ENCODE data around the gene TYROBP. TPM values are rescaled to one million over a fixed set of nuclear protein-coding genes. Genes with fewer than 3 reads are reported as not detected.

TYROBP gene
- total RNA-seq, 1 experiment from 2014 or later, result not detected

DNA sequence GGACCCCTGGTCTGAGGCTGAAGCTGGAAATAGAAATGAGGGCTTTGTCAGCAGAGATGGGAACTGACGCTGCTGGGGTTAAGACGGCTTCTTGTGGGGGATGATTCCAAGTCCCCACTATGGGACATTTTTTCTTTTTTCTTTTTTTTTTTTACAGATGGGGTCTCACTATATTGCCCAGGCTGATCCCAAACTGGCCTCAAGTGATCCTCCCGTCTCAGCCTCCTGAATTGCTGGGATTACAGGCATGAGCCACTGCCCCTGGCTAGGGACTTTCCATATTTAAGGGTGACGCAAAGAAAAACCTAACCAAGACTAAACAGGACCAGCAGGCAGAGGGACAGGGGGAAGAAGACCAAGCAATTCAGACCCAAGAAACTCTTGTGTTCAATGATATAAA is 38.1 kb upstream of the TYROBP start:
- ATAC-seq, result no peak
- POLR2A ChIA-PET, result interaction anchor here (0.6 kb wide), 1 partner anchor 14 kb away, joined by 7 read pairs; no protein-coding TSS in a partner anchor
- in situ Hi-C loops (cut with HindIII; ENCODE audit: low pct_unique_long_range_greater_than_20kb, low sequenced_read_pairs), result no loop called here

DNA sequence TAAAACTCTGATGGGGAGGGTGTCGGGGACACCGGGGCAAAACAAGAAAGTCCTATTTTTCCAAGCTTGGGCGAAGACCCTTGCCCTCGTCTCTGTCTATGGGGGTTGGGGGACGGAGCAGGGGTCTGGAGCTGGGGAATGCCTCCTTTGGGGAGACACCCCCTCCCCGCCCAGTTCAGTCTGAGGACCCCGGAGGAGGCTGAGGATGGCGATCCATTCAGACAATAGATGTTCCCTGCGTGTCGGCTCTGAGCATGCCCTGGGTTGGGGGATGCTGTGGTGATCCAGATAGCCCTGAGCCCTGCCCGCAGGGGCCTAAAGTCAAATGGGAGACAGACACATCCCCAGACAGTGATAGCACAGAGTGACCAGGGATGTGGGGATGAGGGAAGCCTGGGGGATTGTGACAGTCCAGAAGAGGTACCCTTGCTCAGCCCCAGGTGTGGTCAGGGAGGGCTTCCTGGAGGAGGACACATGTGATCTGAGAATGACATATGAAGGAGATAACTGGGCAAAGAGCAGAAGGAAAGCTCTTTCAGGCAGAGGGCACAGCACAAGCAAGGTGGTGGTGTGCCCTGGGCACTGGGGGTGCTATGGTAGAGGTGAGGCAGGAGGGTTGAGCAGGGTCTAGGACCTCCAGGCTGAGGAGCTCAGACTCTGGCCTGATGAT is 37.2 kb upstream of the TYROBP start:
- intact Hi-C loops (cut with micrococcal nuclease; ENCODE audit: unreplicated experiment), result no loop called here
- no peak for ATAC-seq
- Histone ChIP-seq H3K27me3 (ENCODE audit: control insufficient read depth, insufficient read depth, low read length) (no peaks in the 10 kb centered on the region), H3K4me1 (ENCODE audit: control insufficient read depth, insufficient read depth, low read length) (no peaks in the 10 kb centered on the region), H3K4me3 (ENCODE audit: low read depth in 2 of 2, low read length in 2 of 2) (no peak overlapping the region), H3K36me3 (ENCODE audit: control insufficient read depth, insufficient read depth, low read length) (no peaks in the 10 kb centered on the region), H3K9me3 (ENCODE audit: control insufficient read depth, insufficient read depth, low read depth, low read length) (no peaks in the 10 kb centered on the region), H3K27ac (ENCODE audit: low read length) (no peak overlapping the region)
- ChIA-PET POLR2A (no interaction called here), CTCF (interaction anchor here (0.6 kb wide), 1 partner anchor 98 kb away, joined by 7 read pairs; no protein-coding TSS in a partner anchor)
- in situ Hi-C loops (cut with HindIII; ENCODE audit: low pct_unique_long_range_greater_than_20kb, low sequenced_read_pairs), result no loop called here
- BruUV-seq (replicated peaks), result no TSS peak
- DNase-seq (ENCODE audit: low read depth, low spot score), result no peak
- no peak for TF ChIP-seq TCF7L2 (IDR thresholded peaks at IDR 0.05; ENCODE audit: low read depth, low read length)
- no peak for TF ChIP-seq SIN3A (IDR thresholded peaks at IDR 0.05; ENCODE audit: borderline replicate concordance, insufficient read depth, low read depth, low read length)
- no peak for TF ChIP-seq POLR2AphosphoS5 (IDR thresholded peaks at IDR 0.05; ENCODE audit: low read depth, low read length)
- no peak for TF ChIP-seq REST (IDR thresholded peaks at IDR 0.05; ENCODE audit: insufficient read depth in 1 of 2, low read depth in 2 of 2, low read length in 1 of 2)
- TF ChIP-seq CTCF (IDR thresholded peaks at IDR 0.05), result no peak

More for the DNA sequence above, 38.1 kb upstream of the TYROBP start:
- CTCF ChIA-PET, result no interaction called here
- no peak overlapping the region for H3K4me3 ChIP-seq (ENCODE audit: low read depth in 2 of 2, low read length in 2 of 2)
- no TSS peak for BruUV-seq (replicated peaks)
- TF ChIP-seq CTCF (IDR thresholded peaks at IDR 0.05), result no peak
- TF ChIP-seq SIN3A (IDR thresholded peaks at IDR 0.05; ENCODE audit: borderline replicate concordance, insufficient read depth, low read depth, low read length), result no peak
- TF ChIP-seq TCF7L2 (IDR thresholded peaks at IDR 0.05; ENCODE audit: low read depth, low read length), result no peak
- no peak for TF ChIP-seq POLR2AphosphoS5 (IDR thresholded peaks at IDR 0.05; ENCODE audit: low read depth, low read length)
- no peak for TF ChIP-seq REST (IDR thresholded peaks at IDR 0.05; ENCODE audit: insufficient read depth in 1 of 2, low read depth in 2 of 2, low read length in 1 of 2)
- no peak for DNase-seq (ENCODE audit: low read depth, low spot score)
- H3K4me1 ChIP-seq (ENCODE audit: control insufficient read depth, insufficient read depth, low read length), result no peaks in the 10 kb centered on the region
- H3K27me3 ChIP-seq (ENCODE audit: control insufficient read depth, insufficient read depth, low read length), result no peaks in the 10 kb centered on the region
- H3K9me3 ChIP-seq (ENCODE audit: control insufficient read depth, insufficient read depth, low read depth, low read length), result no peaks in the 10 kb centered on the region
- no peaks in the 10 kb centered on the region for H3K36me3 ChIP-seq (ENCODE audit: control insufficient read depth, insufficient read depth, low read length)
- no peak overlapping the region for H3K27ac ChIP-seq (ENCODE audit: low read length)
- intact Hi-C loops (cut with micrococcal nuclease; ENCODE audit: unreplicated experiment), result no loop called here
